Measurements from ENCODE around the gene EFEMP1.

DNA sequence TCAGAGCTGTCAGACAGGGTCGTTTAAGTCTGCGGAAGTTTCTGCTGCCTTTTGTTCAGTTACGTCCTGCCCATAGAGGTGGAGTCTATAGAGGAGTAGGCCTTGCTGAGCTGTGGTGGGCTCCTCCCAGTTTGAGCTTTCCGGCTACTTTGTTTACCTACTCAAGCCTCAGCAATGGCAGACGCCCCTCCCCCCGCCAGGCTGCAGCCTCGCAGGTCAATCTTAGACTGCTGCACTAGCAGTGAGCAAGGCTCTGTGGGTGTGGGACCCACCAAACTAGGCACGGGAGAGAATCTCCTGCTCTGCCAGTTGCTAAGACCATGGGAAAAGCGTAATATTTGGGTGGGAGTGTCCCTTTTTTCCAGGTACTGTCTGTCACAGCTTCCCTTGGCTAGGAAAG, 86.5 kb downstream of the EFEMP1 start:
- TF ChIP-seq, protein P1, sequence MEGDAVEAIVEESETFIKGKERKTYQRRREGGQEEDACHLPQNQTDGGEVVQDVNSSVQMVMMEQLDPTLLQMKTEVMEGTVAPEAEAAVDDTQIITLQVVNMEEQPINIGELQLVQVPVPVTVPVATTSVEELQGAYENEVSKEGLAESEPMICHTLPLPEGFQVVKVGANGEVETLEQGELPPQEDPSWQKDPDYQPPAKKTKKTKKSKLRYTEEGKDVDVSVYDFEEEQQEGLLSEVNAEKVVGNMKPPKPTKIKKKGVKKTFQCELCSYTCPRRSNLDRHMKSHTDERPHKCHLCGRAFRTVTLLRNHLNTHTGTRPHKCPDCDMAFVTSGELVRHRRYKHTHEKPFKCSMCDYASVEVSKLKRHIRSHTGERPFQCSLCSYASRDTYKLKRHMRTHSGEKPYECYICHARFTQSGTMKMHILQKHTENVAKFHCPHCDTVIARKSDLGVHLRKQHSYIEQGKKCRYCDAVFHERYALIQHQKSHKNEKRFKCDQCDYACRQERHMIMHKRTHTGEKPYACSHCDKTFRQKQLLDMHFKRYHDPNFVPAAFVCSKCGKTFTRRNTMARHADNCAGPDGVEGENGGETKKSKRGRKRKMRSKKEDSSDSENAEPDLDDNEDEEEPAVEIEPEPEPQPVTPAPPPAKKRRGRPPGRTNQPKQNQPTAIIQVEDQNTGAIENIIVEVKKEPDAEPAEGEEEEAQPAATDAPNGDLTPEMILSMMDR (IDR thresholded peaks at IDR 0.05 in 2 of 3, conservative IDR thresholded peaks at IDR 0.05 in 1 of 3; ENCODE audit: borderline replicate concordance in 1 of 3, insufficient read depth in 1 of 3, low read depth in 2 of 3, low read length in 2 of 3), result no peak
- TF ChIP-seq, protein P2, sequence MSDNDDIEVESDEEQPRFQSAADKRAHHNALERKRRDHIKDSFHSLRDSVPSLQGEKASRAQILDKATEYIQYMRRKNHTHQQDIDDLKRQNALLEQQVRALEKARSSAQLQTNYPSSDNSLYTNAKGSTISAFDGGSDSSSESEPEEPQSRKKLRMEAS (IDR thresholded peaks at IDR 0.05), result no peak
- TF ChIP-seq RAD21 (IDR thresholded peaks at IDR 0.05; ENCODE audit: low read depth), result no peak
- no peak for TF ChIP-seq EZH2 (IDR thresholded peaks at IDR 0.05)
